Activated B cell treated with CpG ODN at 0.5 μM for 24 hours (primary cell): ENCODE measurements around the gene EEIG2. TPM values are rescaled to one million over a fixed set of nuclear protein-coding genes. Genes with fewer than 3 reads are reported as not detected.

ENCODE experiments used
- ATAC-seq: fragments of 200-7000 bp; cut with Tn5 transposase; one replicate; pipeline ENCODE4 v1.10.0; 2021; ENCODE audit warnings: low read depth, mild to moderate bottlenecking, moderate library complexity
- CTCF ChIA-PET: fragments of 350-600 bp; sonication (Branson Sonifier 250); formaldehyde crosslinking; loops from one replicate; lab custom pipeline; 2021; ENCODE audit warnings: antibody characterized with exemption; lab: Charles Lee
- POLR2A ChIA-PET: fragments of 350-600 bp; sonication (Branson Sonifier 250); formaldehyde crosslinking; loops from one replicate; lab custom pipeline; 2021; ENCODE audit warnings: antibody characterized with exemption; lab: Charles Lee
- DNase-seq: peaks from one replicate; pipeline ENCODE4 v3.0.0; 2022
- H3K27ac Mint-ChIP-seq: one replicate; pipeline ENCODE4 v1.8.0; 2020; ENCODE audit warnings: mixed read lengths
- H3K27me3 Mint-ChIP-seq: one replicate; pipeline ENCODE4 v1.8.0; 2021; ENCODE audit warnings: mixed read lengths
- H3K36me3 Mint-ChIP-seq: one replicate; pipeline ENCODE4 v1.8.0; 2021; ENCODE audit warnings: low read depth, mixed read lengths
- H3K4me1 Mint-ChIP-seq: one replicate; pipeline ENCODE4 v1.8.0; 2021; ENCODE audit warnings: mixed read lengths
- H3K4me3 Mint-ChIP-seq: one replicate; pipeline ENCODE4 v1.8.0; 2020; ENCODE audit warnings: mild to moderate bottlenecking, mixed read lengths
- H3K9me3 Mint-ChIP-seq: one replicate; pipeline ENCODE4 v1.8.0; 2020; ENCODE audit warnings: mixed read lengths
- CTCF ChIP-seq: fragments of 200-600 bp; IDR thresholded peaks from one replicate; pipeline ENCODE4 v1.8.0; 2022; ENCODE audit warnings: antibody characterized with exemption, mild to moderate bottlenecking
- intact Hi-C: fragments of 100-400 bp; cut with micrococcal nuclease; formaldehyde crosslinking; loops from one replicate; pipeline ENCODE4 v1.15.1; 2024
- total RNA-seq: library from RNA; stranded (reverse); gene quantifications from 2 replicates; pipeline ENCODE4 v1.2.3, GENCODE V29; 2022

Gene EEIG2
- total RNA-seq, 1 donor from 2014 or later = 7.0 TPM

DNA sequence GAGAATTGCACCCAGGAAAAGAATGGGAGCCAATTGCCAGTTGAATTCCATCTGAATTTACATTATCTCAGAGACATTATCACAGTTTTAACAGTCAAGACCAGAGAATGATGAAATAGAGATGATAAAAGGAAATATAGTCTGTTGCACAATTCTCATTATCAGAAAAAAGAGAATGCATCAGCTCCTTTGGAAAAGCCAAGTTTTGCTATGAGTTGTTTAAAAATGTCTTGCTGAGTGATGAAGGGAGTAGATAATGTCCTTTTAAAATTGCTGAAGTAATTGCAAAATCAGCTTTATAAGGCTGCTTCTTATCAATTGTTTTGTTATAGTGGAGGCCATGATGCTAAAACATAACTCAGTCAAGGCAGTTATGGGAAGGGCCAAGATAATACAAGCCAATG is 37.9 kb upstream of the EEIG2 start:
- CTCF ChIA-PET = interaction anchor here (1.3 to 2.3 kb wide), 3 partner anchors 9 to 39 kb away, joined by 3 to 8 read pairs (median 4); no protein-coding TSS in a partner anchor
- Mint-ChIP-seq H3K36me3 (no peaks in the 10 kb centered on the region), H3K9me3 (peaks cover 7% of the 10 kb centered on the region)

GRCh38 chr1:108523829-108524228 is 36.1 kb upstream of the EEIG2 start:
- peaks cover 10% of the 10 kb centered on the region for H3K9me3 Mint-ChIP-seq
- intact Hi-C loops = no loop called here
- no peak overlapping the region for H3K27ac Mint-ChIP-seq
- CTCF ChIA-PET = no interaction called here
- POLR2A ChIA-PET = no interaction called here
- no peak for TF ChIP-seq CTCF
- H3K27me3 Mint-ChIP-seq = peaks cover 14% of the 10 kb centered on the region
- no peak overlapping the region for H3K4me3 Mint-ChIP-seq
- no peak for ATAC-seq
- H3K4me1 Mint-ChIP-seq = no peaks in the 10 kb centered on the region
- no peaks in the 10 kb centered on the region for H3K36me3 Mint-ChIP-seq
- DNase-seq = no peak

More for the DNA sequence above, 37.9 kb upstream of the EEIG2 start:
- POLR2A ChIA-PET = no interaction called here
- H3K27me3 Mint-ChIP-seq = peaks cover 12% of the 10 kb centered on the region
- no peak for ATAC-seq
- no peaks in the 10 kb centered on the region for H3K4me1 Mint-ChIP-seq
- intact Hi-C loops = no loop called here
- H3K27ac Mint-ChIP-seq = no peak overlapping the region
- no peak overlapping the region for H3K4me3 Mint-ChIP-seq
- no peak for TF ChIP-seq CTCF
- DNase-seq = no peak

DNA sequence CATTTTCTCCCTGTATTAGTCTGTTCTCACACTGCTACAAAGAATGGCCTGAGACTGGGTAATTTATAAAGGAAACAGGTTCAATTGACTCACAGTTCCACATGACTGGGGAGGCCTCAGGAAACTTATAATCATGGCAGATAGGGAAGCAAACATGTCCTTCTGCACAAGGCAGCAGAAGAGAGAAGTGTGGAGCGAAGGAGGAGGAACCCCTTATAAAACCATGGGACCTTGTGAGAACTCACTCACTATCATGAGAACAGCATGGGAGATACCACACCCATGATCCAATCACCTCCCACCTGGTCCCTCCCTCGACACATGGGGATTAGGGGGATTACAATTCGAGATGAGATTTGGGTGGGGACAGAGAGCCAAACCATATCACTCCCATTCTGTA is 35.2 kb upstream of the EEIG2 start:
- H3K27ac Mint-ChIP-seq = no peak overlapping the region
- ChIA-PET CTCF (no interaction called here), POLR2A (no interaction called here)
- H3K4me1 Mint-ChIP-seq = no peaks in the 10 kb centered on the region
- H3K9me3 Mint-ChIP-seq = peaks cover 10% of the 10 kb centered on the region
- ATAC-seq = no peak
- DNase-seq = no peak
- TF ChIP-seq CTCF = no peak
- intact Hi-C loops = no loop called here
- no peaks in the 10 kb centered on the region for H3K36me3 Mint-ChIP-seq
- H3K4me3 Mint-ChIP-seq = no peak overlapping the region
- H3K27me3 Mint-ChIP-seq = peaks cover 10% of the 10 kb centered on the region

- H3K4me1 Mint-ChIP-seq = no peaks in the 10 kb centered on the region
- peaks cover 10% of the 10 kb centered on the region for H3K9me3 Mint-ChIP-seq
- no peak for TF ChIP-seq CTCF
- ChIA-PET POLR2A (interaction anchor here (0.6 kb wide), 1 partner anchor 58 kb away, joined by 3 read pairs; no protein-coding TSS in a partner anchor), CTCF (no interaction called here)
- H3K27ac Mint-ChIP-seq = no peak overlapping the region
- DNase-seq = no peak
- no peak for ATAC-seq
- H3K36me3 Mint-ChIP-seq = no peaks in the 10 kb centered on the region
- intact Hi-C loops = no loop called here
- no peak overlapping the region for H3K4me3 Mint-ChIP-seq
- H3K27me3 Mint-ChIP-seq = peaks cover 10% of the 10 kb centered on the region
Measured at GRCh38 chr1:108527135-108527534, 32.8 kb upstream of the EEIG2 start.

DNA sequence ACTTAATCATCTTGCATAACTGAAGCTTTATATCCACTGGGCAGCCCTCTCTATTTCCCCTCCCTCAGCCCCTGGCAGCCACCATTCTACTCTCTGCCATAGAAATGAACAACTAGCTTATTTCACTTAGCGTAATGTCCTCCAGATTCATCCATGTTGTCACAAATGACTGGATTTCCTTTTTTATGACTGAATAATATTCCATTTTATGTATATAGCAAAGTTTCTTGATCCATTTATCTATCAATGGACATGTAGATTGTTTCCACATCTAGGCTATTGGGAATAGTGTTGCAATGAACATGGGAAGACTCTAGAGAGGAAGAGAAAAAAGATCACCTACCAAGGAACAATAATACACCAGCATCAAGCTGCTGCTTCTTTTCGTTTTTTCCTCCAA is 32.1 kb upstream of the EEIG2 start:
- no peak for DNase-seq
- ATAC-seq = no peak
- intact Hi-C loops = no loop called here
- Mint-ChIP-seq H3K9me3 (peaks cover 10% of the 10 kb centered on the region), H3K27me3 (peaks cover 10% of the 10 kb centered on the region), H3K4me3 (no peak overlapping the region), H3K27ac (no peak overlapping the region), H3K36me3 (no peaks in the 10 kb centered on the region), H3K4me1 (no peaks in the 10 kb centered on the region)
- TF ChIP-seq CTCF = no peak
- ChIA-PET POLR2A (no interaction called here), CTCF (interaction anchor here (0.7 to 1.1 kb wide), 2 partner anchors 15 to 33 kb away, joined by 3 read pairs; no protein-coding TSS in a partner anchor)
